Immature natural killer cell (primary cell): ENCODE data around the gene APOL1. TPM values are rescaled to one million over a fixed set of nuclear protein-coding genes. Genes with fewer than 3 reads are reported as not detected.
A peak's percentile ranks its signal among the peaks of the same experiment; 100 is the strongest.
"Not testable (repeated sequence)": the region's sequence is repeated elsewhere in the genome, so short reads cannot be mapped to it uniquely, and the experiment has no call there.

Experiments used
- DNase-seq, 3 donors: peaks; one replicate each; pipeline ENCODE4 v3.0.0; 2022; ENCODE audit warnings: mixed read lengths in 1 of 3
- H3K27ac Mint-ChIP-seq, 6 donors: one replicate each; pipeline ENCODE4 v1.8.0; 2020; ENCODE audit warnings: mixed read lengths in 6 of 6, mild to moderate bottlenecking in 5 of 6, inconsistent platforms in 4 of 6, moderate library complexity in 3 of 6
- H3K27me3 Mint-ChIP-seq, 3 donors: one replicate each; pipeline ENCODE4 v1.8.0; 2020 to 2021; ENCODE audit warnings: low read depth in 3 of 3, mild to moderate bottlenecking in 3 of 3, mixed read lengths in 3 of 3, moderate library complexity in 3 of 3, inconsistent platforms in 1 of 3
- H3K36me3 Mint-ChIP-seq, 3 donors: one replicate each; pipeline ENCODE4 v1.8.0; 2020; ENCODE audit warnings: mixed read lengths in 3 of 3, inconsistent platforms in 2 of 3, mild to moderate bottlenecking in 2 of 3
- H3K4me1 Mint-ChIP-seq, 2 donors: one replicate each; pipeline ENCODE4 v1.8.0; 2020; ENCODE audit warnings: inconsistent platforms in 2 of 2, mild to moderate bottlenecking in 2 of 2, mixed read lengths in 2 of 2, moderate library complexity in 1 of 2
- H3K4me3 Mint-ChIP-seq, 5 donors: one replicate each; pipeline ENCODE4 v1.8.0; 2020; ENCODE audit warnings: mild to moderate bottlenecking in 5 of 5, mixed read lengths in 5 of 5, inconsistent platforms in 3 of 5, moderate library complexity in 3 of 5
- H3K9me3 Mint-ChIP-seq, 6 donors: one replicate each; pipeline ENCODE4 v1.8.0; 2020; ENCODE audit warnings: mild to moderate bottlenecking in 6 of 6, mixed read lengths in 6 of 6, inconsistent platforms in 4 of 6, moderate library complexity in 3 of 6
- polyA plus RNA-seq, 3 donors: library from polyadenylated mRNA; unstranded; fragments of 300-500 nt; fragmentation: Illumina TruSeq; gene quantifications; one replicate each; pipeline ENCODE4 v1.2.3, GENCODE V29; 2021

The APOL1 gene
- polyA plus RNA-seq, 3 donors from 2014 or later: 8.7 to 65.8 (median 14.8) TPM

DNA sequence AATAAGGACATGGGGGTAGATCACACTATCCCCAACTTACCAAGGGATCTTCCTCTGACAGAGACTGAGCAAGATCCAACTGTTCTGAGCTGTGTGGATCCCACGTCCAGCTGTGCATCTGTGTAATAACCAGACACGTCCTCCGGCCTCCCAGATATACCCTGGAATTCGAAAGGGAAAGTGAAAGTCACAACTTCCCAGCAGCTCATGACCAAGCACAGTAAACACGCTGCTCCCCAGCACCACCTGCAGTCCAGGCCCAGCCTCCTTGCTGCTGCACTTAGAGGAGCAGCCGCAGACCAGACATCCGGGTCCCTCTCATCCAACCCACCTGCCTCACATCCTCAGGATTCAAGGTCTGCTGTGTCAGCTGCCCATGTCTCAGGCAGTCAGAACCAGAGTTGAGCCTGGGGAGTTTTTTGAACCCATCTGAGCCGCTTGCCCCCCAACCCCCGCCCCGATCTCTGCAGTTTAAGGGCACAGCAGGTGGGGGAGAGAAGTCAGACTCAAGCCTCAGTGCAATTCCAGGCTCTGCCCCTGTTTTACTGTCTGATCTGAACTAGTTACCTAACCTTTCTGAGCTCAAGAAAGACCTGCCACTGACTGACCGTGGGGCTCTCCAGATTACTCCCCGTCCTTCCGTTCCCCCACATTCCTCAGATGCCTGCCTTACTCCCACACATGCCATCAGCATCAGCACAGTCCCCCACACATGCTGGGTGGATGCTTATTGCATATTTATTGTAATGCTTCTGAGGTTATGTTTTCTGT is 13.3 kb upstream of the APOL1 start, which contains the start of gene APOL2:
Gene APOL2, minus strand, starts transcription at position 127 of the 771 bp plus-strand sequence. CDS start 6,365 bp downstream, outside the sequence.
- Mint-ChIP-seq H3K36me3 (peaks cover 19 to 29% (median 23%) of the 10 kb centered on the region in 3 donors), H3K9me3 (peaks cover 0 to 11% (median 1%) of the 10 kb centered on the region in 6 donors), H3K27me3 (peaks cover 0 to 9% (median 8%) of the 10 kb centered on the region in 3 donors), H3K4me3 (peak within 1 kb of the TSS; percentile 93 to 100 (median 99)), H3K4me1 (peaks cover 54 to 57% of the 10 kb centered on the region in 2 donors), H3K27ac (peak within 1 kb of the TSS; percentile 96 to 99 (median 99))
- DNase-seq: peak; percentile 77 to 82 (median 80)

GRCh38 chr22:36243986-36244385 is 8.9 kb upstream of the APOL1 start:
- Mint-ChIP-seq H3K4me1 (peaks cover 12 to 13% of the 10 kb centered on the region in 2 donors), H3K4me3 (no peak overlapping the region), H3K9me3 (peaks cover 0 to 11% (median 1%) of the 10 kb centered on the region in 6 donors)

GRCh38 chr22:36244522-36245391 is 8.2 kb upstream of the APOL1 start:
- peaks cover 4 to 5% of the 10 kb centered on the region in 2 donors for H3K4me1 Mint-ChIP-seq
- peaks cover 0 to 4% (median 3%) of the 10 kb centered on the region in 3 donors for H3K27me3 Mint-ChIP-seq
- peaks cover 0 to 3% (median 0%) of the 10 kb centered on the region in 3 donors for H3K36me3 Mint-ChIP-seq
- H3K27ac Mint-ChIP-seq: no peak overlapping the region
- H3K4me3 Mint-ChIP-seq: no peak overlapping the region
- H3K9me3 Mint-ChIP-seq: peaks cover 0 to 11% (median 1%) of the 10 kb centered on the region in 6 donors
- DNase-seq: no peak

More at GRCh38 chr22:36243986-36244385, 8.9 kb upstream of the APOL1 start:
- H3K27ac Mint-ChIP-seq: no peak overlapping the region
- peaks cover 0 to 9% (median 7%) of the 10 kb centered on the region in 3 donors for H3K27me3 Mint-ChIP-seq
- H3K36me3 Mint-ChIP-seq: peaks cover 0 to 3% (median 3%) of the 10 kb centered on the region in 3 donors
- DNase-seq: no peak

- no peak overlapping the region for H3K4me3 Mint-ChIP-seq
- H3K27ac Mint-ChIP-seq: no peak overlapping the region
- peaks cover 0 to 3% (median 0%) of the 10 kb centered on the region in 3 donors for H3K36me3 Mint-ChIP-seq
- H3K4me1 Mint-ChIP-seq: no peaks in the 10 kb centered on the region
- DNase-seq: no peak
- H3K9me3 Mint-ChIP-seq: peaks cover 0 to 11% (median 1%) of the 10 kb centered on the region in 6 donors
- peaks cover 0 to 4% (median 3%) of the 10 kb centered on the region in 3 donors for H3K27me3 Mint-ChIP-seq
These were observed 7.1 kb upstream of the APOL1 start for GRCh38 chr22:36245805-36246356.

- Mint-ChIP-seq H3K4me3 (no peak overlapping the region), H3K4me1 (peaks cover 0 to 1% of the 10 kb centered on the region in 2 donors), H3K9me3 (peaks cover 0 to 11% (median 1%) of the 10 kb centered on the region in 6 donors), H3K27ac (peak overlapping the region in 1 of 6 donors; percentile 17), H3K36me3 (peaks cover 0 to 3% (median 0%) of the 10 kb centered on the region in 3 donors), H3K27me3 (peaks cover 0 to 4% (median 3%) of the 10 kb centered on the region in 3 donors)
- DNase-seq: no peak
These were observed 6.2 kb upstream of the APOL1 start for GRCh38 chr22:36246718-36247117.

DNA sequence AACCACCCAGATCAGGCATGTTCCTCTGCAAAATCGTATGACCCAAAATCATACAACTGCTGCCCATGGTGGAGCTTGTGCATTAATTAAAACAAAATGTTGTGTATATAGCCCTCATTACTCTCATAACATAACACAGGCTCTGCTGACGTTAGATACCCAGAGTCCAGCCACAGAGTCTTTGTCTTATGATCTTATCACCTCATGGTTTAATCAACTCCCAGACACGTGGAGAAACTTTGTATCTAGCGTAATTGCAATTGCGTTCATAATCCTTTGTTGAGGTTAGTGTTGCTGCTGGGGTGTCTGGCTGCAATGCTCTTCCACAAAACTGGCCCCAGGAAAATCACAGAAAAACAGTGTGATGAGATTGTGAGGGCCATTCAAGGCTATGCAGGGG is 5.0 kb upstream of the APOL1 start:
- H3K27ac Mint-ChIP-seq: no peak overlapping the region
- peaks cover 0 to 4% (median 1%) of the 10 kb centered on the region in 6 donors for H3K9me3 Mint-ChIP-seq
- H3K36me3 Mint-ChIP-seq: peaks cover 0 to 3% (median 0%) of the 10 kb centered on the region in 3 donors
- DNase-seq: no peak
- H3K4me1 Mint-ChIP-seq: peaks cover 10 to 13% of the 10 kb centered on the region in 2 donors
- peaks cover 2 to 5% (median 4%) of the 10 kb centered on the region in 3 donors for H3K27me3 Mint-ChIP-seq
- no peak overlapping the region for H3K4me3 Mint-ChIP-seq

DNA sequence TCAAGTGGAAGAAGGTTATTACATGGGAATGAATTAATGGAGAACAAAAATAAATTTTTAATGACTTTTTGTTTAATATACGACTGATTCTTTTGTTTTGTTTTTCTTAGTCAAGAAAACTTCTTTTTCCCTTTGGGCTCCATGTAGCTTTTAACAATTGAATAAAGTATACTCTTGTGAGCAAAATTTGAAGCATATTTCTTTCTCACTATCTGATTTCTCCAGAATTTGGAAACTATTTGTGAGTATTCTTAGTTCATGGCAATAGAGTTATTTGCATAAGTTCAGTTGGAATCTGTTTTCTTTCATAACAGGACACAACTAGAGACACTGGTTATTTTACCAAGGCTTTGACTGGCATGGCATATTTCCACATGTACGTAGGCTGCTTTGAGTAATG is 3.8 kb upstream of the APOL1 start:
- H3K9me3 Mint-ChIP-seq: no peaks in the 10 kb centered on the region
- H3K27me3 Mint-ChIP-seq: peaks cover 2 to 7% (median 2%) of the 10 kb centered on the region in 3 donors
- H3K27ac Mint-ChIP-seq: no peak overlapping the region
- peaks cover 22 to 26% of the 10 kb centered on the region in 2 donors for H3K4me1 Mint-ChIP-seq
- no peak overlapping the region for H3K4me3 Mint-ChIP-seq
- no peak for DNase-seq
- no peaks in the 10 kb centered on the region for H3K36me3 Mint-ChIP-seq

DNA sequence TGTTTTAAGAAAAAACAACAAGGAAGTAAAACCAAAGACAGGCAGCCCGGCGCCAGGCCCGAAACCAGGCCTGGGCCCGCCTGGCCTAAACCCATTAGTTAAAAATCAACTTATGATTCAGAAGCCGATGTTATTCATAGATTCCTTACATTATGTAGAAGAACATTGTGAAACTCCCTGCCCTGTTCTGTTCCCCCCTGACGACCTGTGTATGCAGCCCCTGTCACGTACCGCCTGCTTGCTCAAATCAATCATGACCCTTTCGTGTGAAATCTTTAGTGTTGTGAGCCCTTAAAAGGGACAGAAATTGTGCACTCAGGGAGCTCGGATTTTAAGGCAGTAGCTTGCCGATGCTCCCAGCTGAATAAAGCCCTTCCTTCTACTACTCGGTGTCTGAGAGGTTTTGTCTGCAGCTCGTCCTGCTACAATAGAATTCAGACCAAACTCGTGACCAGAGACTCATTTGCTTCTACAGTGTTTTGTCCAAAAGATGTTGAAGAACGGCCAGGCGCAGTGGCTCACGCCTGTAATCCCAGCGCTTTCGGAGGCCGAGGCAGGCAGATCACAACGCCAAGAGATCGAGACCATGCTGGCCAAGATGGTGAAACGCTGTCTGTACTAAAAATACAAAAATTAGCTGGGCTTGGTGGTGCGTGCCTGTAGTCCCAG is 2.5 kb upstream of the APOL1 start:
- H3K9me3 Mint-ChIP-seq, H3K4me3 Mint-ChIP-seq: not testable (repeated sequence)
- peak overlapping the region in 2 of 6 donors; percentile 9 to 47 for H3K27ac Mint-ChIP-seq

DNA sequence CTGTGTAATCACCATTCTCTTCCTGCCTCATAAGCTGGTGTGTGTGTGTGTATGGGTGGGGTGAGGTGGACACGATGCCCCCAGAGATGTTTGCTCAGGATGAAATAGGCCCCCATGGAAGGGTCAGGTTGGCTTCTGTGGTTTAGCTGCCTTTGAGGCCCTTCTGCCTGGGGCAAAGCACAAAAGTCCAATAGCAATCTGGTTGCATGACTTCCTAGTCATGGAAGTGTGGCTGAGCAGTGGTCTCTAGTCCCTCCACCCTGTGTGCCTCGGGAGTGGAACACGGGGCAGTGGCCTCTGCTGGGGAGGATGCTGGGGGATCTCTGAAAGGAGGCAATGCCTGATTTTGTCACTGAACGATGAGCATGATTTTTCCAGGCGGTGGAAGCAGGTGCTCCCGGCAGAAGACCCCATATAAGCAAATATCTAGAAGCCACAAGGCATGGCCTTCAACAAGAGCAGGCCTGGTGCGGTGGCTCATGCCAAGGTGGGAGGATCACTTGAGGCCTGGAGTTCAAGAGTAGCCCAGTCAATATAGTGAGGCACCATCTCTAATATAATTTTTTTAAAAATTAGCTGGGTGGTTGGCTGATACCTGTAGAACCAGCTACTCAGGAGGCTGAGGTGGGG is 839 bp upstream of the APOL1 start:
- not testable (repeated sequence) for DNase-seq, H3K9me3 Mint-ChIP-seq, H3K36me3 Mint-ChIP-seq, H3K27me3 Mint-ChIP-seq
- Mint-ChIP-seq H3K4me1 (peaks cover 47 to 51% of the 10 kb centered on the region in 2 donors), H3K27ac (peak overlapping the region; percentile 91 to 97 (median 95)), H3K4me3 (peak overlapping the region; percentile 94 to 98 (median 95))

More for the DNA sequence above, 2.5 kb upstream of the APOL1 start:
- DNase-seq, H3K36me3 Mint-ChIP-seq, H3K27me3 Mint-ChIP-seq: not testable (repeated sequence)
- peaks cover 32 to 34% of the 10 kb centered on the region in 2 donors for H3K4me1 Mint-ChIP-seq

DNA sequence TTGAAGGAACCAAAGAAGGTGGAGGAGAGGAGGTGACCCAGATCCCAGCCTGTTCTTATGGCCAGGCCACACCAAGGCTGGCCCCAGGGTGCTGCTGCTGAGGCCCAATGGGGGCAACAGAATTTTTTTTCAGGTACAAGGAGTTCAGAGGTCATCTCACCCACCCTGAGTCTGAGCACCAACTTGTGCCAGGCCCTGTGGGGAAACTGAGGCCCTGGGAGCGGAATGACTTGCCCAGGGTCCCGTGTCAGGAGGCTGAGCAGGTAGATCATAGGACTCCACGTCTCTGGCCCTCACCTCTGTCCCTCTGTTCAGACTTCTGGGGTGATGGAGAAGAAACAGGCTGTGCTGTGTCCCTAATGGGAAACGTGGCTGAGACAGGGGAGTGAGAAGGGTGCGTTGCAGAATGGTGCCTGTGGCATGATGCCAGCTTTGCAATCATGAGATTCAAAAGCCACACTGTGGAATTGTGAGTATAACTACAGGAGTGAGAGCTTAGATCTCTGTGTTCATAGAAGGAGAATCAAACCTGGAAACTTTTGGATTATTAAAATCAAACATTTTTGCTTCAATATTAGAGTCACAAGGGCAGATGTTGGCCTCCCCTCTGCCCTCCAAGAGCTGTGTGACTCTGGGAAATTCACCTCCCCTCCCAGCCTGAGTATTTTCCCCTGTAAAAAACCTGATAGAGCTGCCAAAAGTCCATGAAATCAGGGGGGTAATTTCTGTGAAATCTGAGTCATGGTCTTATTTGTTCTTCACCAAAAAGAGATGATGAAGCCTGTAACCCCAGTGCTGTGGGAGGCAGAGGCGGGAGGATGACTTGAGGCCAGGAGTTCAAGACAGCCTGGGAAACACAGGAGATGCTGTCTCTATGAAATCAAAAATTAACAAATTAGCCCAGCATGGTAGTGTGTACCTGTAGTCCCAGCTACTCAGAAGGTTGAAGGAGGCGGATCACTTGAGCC is 874 bp downstream of the APOL1 start:
- DNase-seq: no peak
- no peaks in the 10 kb centered on the region for H3K9me3 Mint-ChIP-seq
- peaks cover 2 to 5% (median 3%) of the 10 kb centered on the region in 3 donors for H3K27me3 Mint-ChIP-seq
- peak overlapping the region; percentile 94 to 98 (median 95) for H3K4me3 Mint-ChIP-seq
- peaks cover 8 to 16% (median 8%) of the 10 kb centered on the region in 3 donors for H3K36me3 Mint-ChIP-seq
- H3K27ac Mint-ChIP-seq: peak overlapping the region; percentile 91 to 97 (median 95)
- peaks cover 62 to 65% of the 10 kb centered on the region in 2 donors for H3K4me1 Mint-ChIP-seq

- Mint-ChIP-seq H3K36me3 (peaks cover 8 to 23% (median 13%) of the 10 kb centered on the region in 3 donors), H3K4me3 (peak overlapping the region in 3 of 5 donors; percentile 38 to 54 (median 42)), H3K4me1 (peaks cover 75 to 78% of the 10 kb centered on the region in 2 donors), H3K27ac (peak overlapping the region in 5 of 6 donors; percentile 34 to 70 (median 54))
- not testable (repeated sequence) for H3K9me3 Mint-ChIP-seq, DNase-seq, H3K27me3 Mint-ChIP-seq
These were observed 2.6 kb downstream of the APOL1 start for GRCh38 chr22:36255572-36255971.
